ENCODE data around the gene BCKDHB.

BCKDHB gene

DNA sequence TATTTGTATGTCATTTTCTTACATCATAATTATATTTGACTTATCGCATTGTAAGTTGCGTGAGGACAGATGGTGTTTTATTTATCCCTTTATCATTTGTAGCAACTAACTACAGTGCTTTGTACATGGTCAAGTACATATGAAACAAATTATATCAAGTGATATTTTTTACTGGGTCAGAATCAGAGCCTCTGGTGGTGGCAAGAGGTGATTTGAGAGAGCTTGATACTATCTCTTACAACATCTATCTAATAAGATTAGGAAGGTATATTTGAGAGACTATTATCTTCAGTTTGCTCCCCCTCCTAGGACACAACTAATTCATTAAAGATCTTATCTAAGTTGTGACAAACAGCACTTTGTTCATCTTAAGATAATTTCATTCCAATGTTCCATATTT is 47.7 kb downstream of the BCKDHB start:
- no peak for FAIRE-seq

- no peak for FAIRE-seq
Measured at GRCh38 chr6:80156221-80156620, 49.8 kb downstream of the BCKDHB start.

DNA sequence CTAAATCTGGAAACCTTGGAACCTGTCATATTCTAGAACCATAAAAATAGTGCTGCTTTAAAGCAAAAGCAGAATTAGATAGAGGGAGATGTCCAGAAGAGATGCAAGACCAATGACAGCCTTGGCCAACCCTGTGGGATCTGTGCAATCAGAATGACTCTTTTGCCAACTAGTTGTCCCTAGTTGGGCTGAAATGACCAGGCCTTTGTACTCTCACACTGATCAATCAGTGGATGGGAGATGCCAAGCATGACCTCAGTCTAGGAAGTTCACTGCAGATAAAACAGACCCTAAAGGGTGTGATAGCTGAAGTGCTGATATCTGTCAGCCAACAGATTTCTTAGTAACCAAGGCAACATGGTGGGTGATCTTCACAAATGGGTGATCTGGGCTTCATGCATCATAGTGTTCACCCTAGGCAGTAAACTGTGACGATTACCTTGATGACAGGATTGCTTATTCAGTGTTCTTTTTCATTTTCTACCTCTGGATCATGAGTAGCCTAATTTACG is 52.1 kb downstream of the BCKDHB start:
- no peak for FAIRE-seq

GRCh38 chr6:80161434-80161833 is 55.0 kb downstream of the BCKDHB start:
- FAIRE-seq = no peak

DNA sequence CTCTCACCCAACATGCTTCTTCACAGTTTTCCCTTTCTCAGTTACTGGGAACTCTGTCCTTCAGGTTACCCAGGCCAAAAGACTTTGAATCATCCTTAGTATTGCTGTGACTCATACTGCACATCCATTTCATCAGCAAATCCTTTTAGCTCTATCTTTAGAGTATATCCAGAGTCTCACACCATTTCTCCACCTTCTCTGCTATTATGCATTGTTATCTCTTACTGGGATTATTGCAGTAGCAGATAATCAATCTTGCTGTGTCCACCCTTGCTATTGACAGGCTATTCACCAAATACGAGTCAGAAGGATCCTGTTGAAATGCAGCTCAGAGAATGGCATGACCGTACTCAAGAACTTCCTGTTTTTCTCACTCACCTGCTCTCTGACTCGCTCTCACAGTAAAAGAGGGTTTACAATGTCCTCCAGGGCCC is 57.3 kb downstream of the BCKDHB start:
- FAIRE-seq = no peak

DNA sequence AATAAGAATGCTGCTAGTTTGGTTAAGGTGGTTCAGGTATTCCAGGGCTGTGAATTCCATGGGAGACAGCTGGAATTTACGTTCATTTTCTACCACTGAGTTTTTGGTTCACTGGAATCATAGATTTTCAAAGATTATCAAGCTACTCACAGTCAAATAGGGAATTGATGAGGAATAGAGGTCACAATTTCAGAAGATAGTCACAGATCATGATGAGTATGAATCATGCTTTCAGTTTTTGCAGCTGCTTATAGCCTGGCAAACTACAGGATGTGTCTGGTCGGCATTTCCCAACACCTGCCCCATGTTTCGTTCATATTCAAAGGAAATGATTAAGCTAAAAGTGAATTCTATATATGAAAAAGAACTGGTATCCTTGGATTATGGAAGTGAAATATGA is 58.7 kb downstream of the BCKDHB start:
- FAIRE-seq = no peak

DNA sequence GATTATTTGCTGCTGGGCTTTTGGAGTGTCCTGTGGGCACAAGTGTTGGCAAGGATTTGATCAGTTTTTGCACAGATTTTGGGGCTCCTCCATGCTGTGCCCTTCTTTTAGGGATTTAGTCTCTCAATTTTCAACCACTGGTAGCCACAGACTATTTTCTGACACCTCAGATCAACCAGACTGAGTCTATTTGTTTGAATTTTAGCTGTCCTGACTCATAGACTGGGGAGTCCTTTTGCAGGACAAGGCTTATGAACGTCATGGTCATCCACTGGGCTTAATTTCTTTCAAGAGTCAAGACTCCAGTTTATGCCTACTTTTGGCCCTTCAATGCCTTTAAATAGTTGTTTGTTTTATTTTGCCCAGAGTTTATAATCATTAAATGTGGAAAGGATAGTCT is 59.3 kb downstream of the BCKDHB start:
- no peak for FAIRE-seq

DNA sequence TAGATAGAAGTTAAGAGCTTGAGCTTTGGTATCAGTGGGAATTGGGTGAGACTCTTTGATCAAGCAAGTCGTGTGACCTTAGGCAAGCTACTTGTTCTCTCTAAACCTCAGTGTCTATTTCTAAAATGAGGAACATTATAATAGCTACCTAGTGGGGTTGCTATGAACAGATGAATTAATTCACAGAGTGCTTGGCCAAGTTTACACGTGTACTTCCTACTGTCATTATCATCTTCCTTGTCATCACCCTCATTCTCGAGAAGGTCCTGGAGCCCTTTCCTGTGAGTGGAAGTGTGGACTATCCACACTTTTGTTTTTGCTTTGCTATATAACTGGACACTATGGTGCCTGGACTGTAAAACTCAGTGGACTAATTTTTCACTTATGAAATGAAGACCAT is 64.0 kb downstream of the BCKDHB start:
- FAIRE-seq = no peak

GRCh38 chr6:80173411-80173810 is 66.9 kb downstream of the BCKDHB start:
- FAIRE-seq = no peak

DNA sequence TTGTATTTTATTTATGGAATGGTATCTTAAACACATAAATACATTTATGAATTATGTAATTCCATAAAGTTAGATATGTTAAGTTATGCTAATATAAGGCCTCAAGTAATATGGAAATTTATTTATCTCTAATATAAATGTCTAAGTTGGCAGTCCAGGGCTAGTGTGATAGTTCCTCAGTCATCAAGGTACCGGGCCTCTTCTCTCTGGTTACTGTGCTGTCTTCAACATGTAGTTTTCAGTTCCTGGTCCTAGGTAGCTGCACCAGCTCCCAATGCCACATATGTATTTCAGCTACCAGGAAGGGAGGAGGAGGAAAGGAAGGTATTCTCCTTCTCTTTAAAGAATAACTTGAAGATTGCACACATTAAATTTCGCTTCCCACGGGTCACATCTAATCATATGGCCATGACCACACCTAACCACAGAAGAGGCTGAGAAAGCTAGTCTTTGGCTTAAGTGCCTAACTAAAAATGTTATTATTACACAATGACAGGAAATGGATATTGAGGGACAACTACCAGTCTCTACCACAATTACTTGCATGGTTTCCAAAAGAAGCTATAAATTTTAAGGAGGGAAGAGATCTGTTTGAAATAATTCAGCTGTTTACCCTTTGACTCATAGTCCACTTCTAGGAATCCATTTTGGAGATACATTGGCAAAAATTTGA is 68.6 kb downstream of the BCKDHB start:
- no peak for FAIRE-seq

GRCh38 chr6:80179695-80180094 is 73.2 kb downstream of the BCKDHB start:
- no peak for FAIRE-seq

DNA sequence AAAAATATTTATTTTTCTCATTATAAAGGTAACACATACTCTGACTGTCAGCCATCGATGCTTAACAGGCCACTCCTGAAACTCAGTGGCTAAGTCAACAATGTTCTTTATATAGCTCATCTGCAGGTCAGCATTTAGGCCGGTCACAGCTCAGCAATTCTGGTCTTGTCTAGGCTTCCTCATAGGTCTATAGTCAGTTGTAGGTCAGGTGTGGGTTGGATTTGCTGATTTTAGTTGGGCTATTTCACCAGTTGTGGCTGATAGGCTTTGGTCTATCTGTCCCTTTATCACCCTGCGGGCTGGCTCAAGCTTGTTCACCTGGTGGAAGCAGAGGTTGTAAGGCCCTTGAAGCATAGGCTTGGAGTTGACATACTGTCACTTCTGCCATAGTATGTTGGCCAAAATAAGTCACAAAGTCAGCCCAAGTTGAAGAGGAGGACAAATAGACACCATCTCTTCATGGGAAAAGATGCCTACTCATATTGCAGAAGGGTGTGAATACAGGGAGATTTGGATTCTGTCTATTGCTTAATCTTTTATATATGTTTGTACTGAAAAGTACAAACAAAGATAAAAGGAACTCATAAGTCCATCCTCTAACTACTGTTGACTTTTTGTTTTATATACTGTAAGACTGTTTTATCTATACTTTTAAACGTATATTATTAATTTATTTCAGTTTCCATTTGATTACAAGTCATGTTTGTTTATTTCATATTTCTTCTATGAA is 75.0 kb downstream of the BCKDHB start:
- peak; percentile 58 for FAIRE-seq

DNA sequence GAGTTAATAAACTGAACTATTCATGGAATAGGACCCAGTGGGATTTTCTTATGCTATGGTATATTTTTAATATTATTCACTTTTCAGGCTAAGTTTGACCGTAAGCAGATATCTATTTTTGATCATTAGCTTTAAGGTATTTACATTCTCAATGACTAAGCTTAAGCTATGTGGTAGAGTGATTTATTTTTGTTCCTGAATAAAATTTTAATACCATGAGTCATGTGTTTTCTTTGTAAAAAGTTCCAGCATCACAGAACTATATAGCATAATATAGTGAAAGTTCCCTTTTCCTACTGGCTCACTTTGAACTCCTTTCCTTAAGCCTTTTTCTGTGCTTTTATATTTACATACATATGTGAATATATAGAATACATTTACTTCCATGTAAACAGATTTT is 75.8 kb downstream of the BCKDHB start:
- peak; percentile 35 for FAIRE-seq

- no peak for FAIRE-seq
Measured at GRCh38 chr6:80183019-80183795, 76.7 kb downstream of the BCKDHB start.

- no peak for FAIRE-seq
Measured at GRCh38 chr6:80185492-80185891, 79.0 kb downstream of the BCKDHB start.

DNA sequence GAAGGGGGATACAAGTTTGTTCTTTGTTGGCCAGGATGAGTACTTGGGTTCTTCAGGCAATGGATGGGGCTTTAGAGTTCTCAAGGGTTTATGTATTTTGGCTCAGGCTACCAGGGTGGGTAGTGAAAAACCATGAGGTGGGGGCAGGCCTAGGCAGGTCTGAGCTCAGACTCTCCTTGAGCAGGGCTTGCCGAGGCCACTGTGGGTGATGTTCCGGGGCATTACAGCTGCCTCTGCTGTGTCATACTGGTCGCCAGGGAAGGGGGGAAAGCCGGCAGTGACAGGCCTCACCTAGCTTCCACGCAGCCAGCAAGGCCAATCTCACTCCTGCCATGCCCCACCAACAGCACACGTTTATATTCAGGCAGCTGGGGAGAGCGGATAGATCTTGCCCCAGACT is 79.6 kb downstream of the BCKDHB start:
- no peak for FAIRE-seq

DNA sequence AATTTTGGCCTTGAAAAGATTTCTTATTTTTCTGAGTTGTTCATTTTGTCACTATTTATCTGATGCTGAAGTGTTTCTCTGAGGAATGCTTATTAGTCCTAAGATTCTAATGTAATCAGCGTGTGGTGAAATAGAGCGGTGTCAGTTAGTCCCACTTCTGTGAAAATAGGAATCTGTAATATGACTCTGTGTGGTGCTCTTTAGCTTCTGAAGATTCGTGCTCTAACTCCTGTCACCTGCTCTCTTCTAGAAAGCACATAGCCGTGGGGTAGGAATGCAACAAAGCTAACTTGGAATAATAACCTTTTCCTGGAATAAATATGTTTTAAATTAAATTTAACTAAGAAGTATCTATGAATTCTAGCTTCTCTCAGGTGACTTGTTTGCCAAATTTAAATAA is 90.4 kb downstream of the BCKDHB start:
- no peak for FAIRE-seq

DNA sequence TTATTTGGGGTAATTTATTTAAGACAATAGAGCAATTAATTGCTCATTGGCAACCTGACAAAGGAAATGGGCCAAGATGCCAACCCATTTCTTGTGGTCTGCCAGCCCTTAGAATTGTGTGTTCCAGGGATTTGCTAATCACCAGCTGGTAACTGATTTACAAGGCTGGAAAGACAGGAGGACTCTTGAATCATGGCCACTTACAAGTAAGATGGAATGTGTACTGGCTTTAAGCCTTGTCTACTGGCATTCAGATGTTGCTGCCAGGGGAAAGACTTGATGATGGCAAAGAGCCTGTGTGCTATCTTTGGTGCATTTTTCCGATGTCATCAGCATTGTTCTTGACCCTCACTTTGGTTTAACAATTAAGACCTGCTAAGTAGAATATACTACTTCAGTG is 91.0 kb downstream of the BCKDHB start:
- FAIRE-seq = no peak

- FAIRE-seq = no peak
Measured at GRCh38 chr6:80197986-80198385, 91.5 kb downstream of the BCKDHB start.

- no peak for FAIRE-seq
Measured at GRCh38 chr6:80203283-80203682, 96.8 kb downstream of the BCKDHB start.

GRCh38 chr6:80205404-80205803 is 98.9 kb downstream of the BCKDHB start:
- no peak for FAIRE-seq

GRCh38 chr6:80206758-80207157 is 100.3 kb downstream of the BCKDHB start:
- no peak for FAIRE-seq

GRCh38 chr6:80209430-80209829 is 103.0 kb downstream of the BCKDHB start:
- FAIRE-seq = no peak

GRCh38 chr6:80210618-80211017 is 104.1 kb downstream of the BCKDHB start:
- FAIRE-seq = no peak

Measured in A204.1 (cell line).